Omental fat pad (tissue), 4 donors: ENCODE measurements around the gene CLTA. TPM values are rescaled to one million over a fixed set of nuclear protein-coding genes. Genes with fewer than 3 reads are reported as not detected.
"Not testable (repeated sequence)": the region's sequence is repeated elsewhere in the genome, so short reads cannot be mapped to it uniquely, and the experiment has no call there.

Source experiments
- ATAC-seq: fragments of 150-250 bp; one replicate; pipeline ENCODE4 v1.9.1; 2016; ENCODE audit warnings: mild to moderate bottlenecking, moderate library complexity; ENCODE audit not compliant: low FRiP score
- DNase-seq: peaks from one replicate; pipeline ENCODE4 v3.0.0-alpha.2; 2019; ENCODE audit warnings: low spot score
- CTCF ChIP-seq, 3 donors: fragments of 450-650 bp; IDR thresholded peaks; one replicate each; pipeline ENCODE4 v1.5.1; 2016 to 2017; ENCODE audit warnings: antibody characterized with exemption in 3 of 3, mild to moderate bottlenecking in 3 of 3, moderate library complexity in 2 of 3
- total RNA-seq, 4 donors: library from RNA; depleted of rRNA; stranded (reverse); fragments of >200 nt; gene quantifications; one replicate each; pipeline ENCODE4 v1.1.0, GENCODE V29; 2016

CLTA gene
- total RNA-seq, 4 donors from 2014 or later = 180 to 187 (median 185) TPM

GRCh38 chr9:36158917-36159316 is 31.8 kb upstream of the CLTA start:
- DNase-seq (no peak), ATAC-seq (no peak)
- no peak for TF ChIP-seq CTCF (IDR thresholded peaks at IDR 0.05)

GRCh38 chr9:36159509-36159908 is 31.2 kb upstream of the CLTA start:
- ATAC-seq, DNase-seq: not testable (repeated sequence)

GRCh38 chr9:36160126-36160525 is 30.6 kb upstream of the CLTA start:
- not testable (repeated sequence) for DNase-seq, ATAC-seq

GRCh38 chr9:36161187-36161586 is 29.5 kb upstream of the CLTA start:
- DNase-seq = no peak
- peak; percentile 33 for ATAC-seq
- TF ChIP-seq CTCF (IDR thresholded peaks at IDR 0.05) = no peak

- ATAC-seq (no peak), DNase-seq (no peak)
- TF ChIP-seq CTCF (IDR thresholded peaks at IDR 0.05) = no peak
These were observed 28.4 kb upstream of the CLTA start for GRCh38 chr9:36162211-36162738.

GRCh38 chr9:36163049-36163785 is 27.5 kb upstream of the CLTA start:
- no peak for DNase-seq
- TF ChIP-seq CTCF (IDR thresholded peaks at IDR 0.05) = no peak
- ATAC-seq = no peak

- no peak for TF ChIP-seq CTCF (IDR thresholded peaks at IDR 0.05)
- ATAC-seq (no peak), DNase-seq (no peak)
These were observed 26.9 kb upstream of the CLTA start for GRCh38 chr9:36163786-36164170.

GRCh38 chr9:36164372-36164771 is 26.3 kb upstream of the CLTA start:
- TF ChIP-seq CTCF (IDR thresholded peaks at IDR 0.05) = no peak
- DNase-seq = no peak
- ATAC-seq = no peak
